GM19023 (cell line): ENCODE measurements around the gene ATPAF1.

ENCODE experiments used
- ATAC-seq: cut with Tn5 transposase; IDR thresholded peaks from one replicate; pipeline ENCODE4 v1.9.1; 2021; ENCODE audit warnings: mild to moderate bottlenecking, moderate library complexity; ENCODE audit not compliant: unreplicated experiment

The ATPAF1 gene

DNA sequence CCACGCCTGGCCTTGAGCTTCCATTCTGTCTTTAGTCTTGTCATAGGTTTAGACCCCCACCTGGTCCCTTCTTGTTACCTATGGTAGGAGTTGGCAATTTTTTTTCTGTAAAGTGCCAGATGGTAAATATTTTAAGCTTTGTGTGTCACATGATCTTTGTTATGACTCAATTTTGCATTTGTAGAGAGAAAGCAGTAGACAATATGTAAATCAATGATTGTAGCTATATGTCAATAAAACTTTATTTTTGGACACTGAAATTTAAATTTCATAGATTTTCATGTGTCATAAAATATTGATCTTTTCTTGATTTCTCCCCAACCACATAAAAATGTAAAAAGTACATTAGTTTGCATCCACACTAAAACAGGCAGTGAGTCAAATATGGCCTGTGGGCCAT is 72.1 kb downstream of the ATPAF1 start:
- ATAC-seq = no peak

- no peak for ATAC-seq
Observed at GRCh38 chr1:46595127-46595526, 73.0 kb downstream of the ATPAF1 start.

GRCh38 chr1:46594063-46594462 is 74.1 kb downstream of the ATPAF1 start:
- no peak for ATAC-seq

DNA sequence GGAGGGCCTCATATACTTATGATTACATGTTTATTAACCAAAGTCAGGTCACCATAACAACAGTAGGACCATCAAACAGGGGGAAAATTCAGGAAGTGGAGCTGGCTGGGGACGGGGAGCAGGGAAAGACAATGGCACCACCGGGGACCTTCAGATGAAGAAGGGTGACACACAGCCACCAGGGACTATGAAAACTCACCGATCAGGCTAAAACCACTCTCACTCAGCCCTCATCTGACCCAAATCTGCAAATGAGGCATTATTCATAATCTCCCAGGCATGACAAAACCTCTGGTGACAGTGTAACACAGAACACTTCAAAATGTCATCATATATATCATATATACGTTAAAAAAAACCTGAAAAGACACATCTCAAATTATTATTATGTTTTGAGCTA is 75.3 kb downstream of the ATPAF1 start:
- no peak for ATAC-seq

DNA sequence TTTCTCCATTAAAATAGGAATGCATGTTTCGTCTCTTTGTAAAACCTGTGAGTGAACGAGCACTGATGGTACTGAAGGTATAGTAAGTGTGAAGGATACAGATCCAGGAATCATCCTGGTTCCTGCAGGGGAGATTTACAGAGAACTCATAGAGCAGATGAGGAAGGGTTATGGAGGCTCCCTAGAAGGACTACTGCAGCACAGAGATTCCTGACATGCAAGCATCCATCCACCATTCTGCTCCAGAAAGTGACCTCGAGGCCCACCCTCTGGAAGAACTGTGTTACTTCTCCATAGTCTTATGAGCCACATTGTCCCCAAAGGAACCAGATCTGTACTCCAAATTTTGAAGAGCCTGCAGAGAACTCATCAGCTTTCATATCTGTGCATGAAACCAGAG is 78.6 kb downstream of the ATPAF1 start:
- ATAC-seq = no peak

DNA sequence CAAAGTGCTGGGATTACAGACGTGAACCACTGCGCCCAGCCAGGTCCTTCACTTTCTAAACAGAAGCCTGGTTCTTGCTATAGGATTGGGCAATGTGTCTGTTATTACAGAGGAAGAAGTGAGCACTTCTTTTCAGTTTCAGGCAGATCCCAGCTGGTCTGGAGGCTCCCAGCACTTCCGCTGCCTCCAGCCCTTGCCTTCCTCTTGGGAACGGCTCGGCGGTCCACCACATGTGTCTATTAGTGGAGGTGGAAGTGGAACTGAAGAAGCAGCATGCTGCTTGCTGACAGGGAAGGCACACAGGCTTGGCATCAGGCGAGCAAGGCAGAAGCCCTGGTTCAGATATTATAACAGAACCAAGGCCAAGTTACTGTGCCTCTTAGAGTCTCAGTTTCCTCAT is 81.1 kb downstream of the ATPAF1 start:
- ATAC-seq = no peak

GRCh38 chr1:46585312-46585938 is 82.7 kb downstream of the ATPAF1 start:
- ATAC-seq = no peak

DNA sequence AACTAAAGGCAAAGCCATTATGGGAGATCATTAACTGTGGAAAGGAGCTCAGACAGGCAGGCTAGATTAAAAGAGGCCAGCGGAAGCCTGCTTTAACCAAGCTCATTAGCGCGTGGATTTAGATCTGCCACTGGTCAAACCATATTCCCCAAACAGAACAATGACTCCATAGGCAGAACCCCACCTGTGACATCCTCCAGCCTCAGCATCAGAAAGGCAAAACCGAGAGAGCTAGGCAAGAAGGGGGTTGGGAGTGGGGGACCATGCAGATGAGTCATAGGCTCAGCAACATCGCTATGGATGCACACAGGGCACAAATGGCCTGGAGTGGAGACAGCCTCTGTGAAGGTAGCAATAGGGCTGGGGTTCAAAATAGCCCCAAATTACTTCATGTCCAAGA is 84.7 kb downstream of the ATPAF1 start:
- ATAC-seq = no peak

- ATAC-seq = no peak
Observed at GRCh38 chr1:46582972-46583371, 85.2 kb downstream of the ATPAF1 start.
